Mucosa of stomach (tissue), 1 donor: ENCODE data around the gene SIK2.

Experiments
- H3K27me3 ChIP-seq: one replicate; pipeline ENCODE4 v1.7.0; 2013; ENCODE audit warnings: mild to moderate bottlenecking, low read length; ENCODE audit not compliant: control insufficient read depth, insufficient read depth
- H3K36me3 ChIP-seq: one replicate; pipeline ENCODE4 v1.7.0; 2013; ENCODE audit warnings: low read length; ENCODE audit not compliant: control insufficient read depth, insufficient read depth
- H3K4me1 ChIP-seq: one replicate; pipeline ENCODE4 v1.7.0; 2013; ENCODE audit warnings: mild to moderate bottlenecking, low read length; ENCODE audit not compliant: control insufficient read depth, insufficient read depth
- H3K4me3 ChIP-seq: one replicate; pipeline ENCODE4 v1.7.0; 2013; ENCODE audit warnings: low read length
- H3K9ac ChIP-seq: one replicate; pipeline ENCODE4 v1.7.0; 2013; ENCODE audit warnings: mild to moderate bottlenecking, low read length, moderate library complexity
- H3K9me3 ChIP-seq: one replicate; pipeline ENCODE4 v1.7.0; 2013; ENCODE audit warnings: mild to moderate bottlenecking, low read length, moderate library complexity; ENCODE audit not compliant: control insufficient read depth
- donor health status: Pancreatic carcinoma.

SIK2 gene

DNA sequence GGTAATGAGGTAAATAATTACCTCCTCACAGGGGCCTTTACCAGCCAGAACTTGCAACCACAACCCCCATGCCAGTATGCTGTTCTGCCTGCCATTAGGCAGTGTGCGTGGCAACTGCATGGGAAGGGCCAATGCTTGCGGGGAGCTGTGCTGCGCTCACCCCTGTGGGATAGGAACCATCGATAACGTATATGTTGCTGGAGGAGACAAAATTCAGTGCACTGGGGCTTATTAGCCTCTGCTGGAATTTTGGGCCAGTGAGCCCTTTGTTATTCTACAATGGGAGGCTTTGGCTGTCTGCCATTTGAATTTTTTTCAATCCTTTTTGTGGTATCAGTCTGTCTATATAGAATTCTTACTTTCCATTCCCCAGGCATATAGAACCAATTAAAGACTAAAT is 116.6 kb downstream of the SIK2 start:
- Histone ChIP-seq H3K9ac (no peak overlapping the region), H3K36me3 (peaks cover 19% of the 10 kb centered on the region), H3K4me3 (no peak overlapping the region), H3K4me1 (peaks cover 21% of the 10 kb centered on the region), H3K9me3 (no peaks in the 10 kb centered on the region), H3K27me3 (no peaks in the 10 kb centered on the region)

DNA sequence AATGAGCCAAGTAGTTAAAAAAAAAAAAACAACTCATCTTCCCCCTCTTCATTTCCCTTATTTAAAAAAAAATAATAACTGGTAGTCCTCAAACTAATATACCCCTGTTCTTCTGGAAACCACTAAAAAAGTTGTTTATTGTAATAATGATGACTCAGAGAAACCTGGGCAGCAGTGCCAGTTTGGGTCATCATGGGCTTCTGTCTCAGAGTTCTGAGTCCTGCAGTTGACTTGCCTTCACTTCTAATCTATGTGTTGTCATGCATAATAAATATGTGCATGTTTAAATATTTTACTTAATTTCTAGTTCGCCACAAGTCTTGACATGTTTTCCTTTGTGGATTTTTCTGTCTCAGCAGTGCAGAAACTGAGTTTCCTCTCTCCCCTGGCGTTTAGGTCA is 117.1 kb downstream of the SIK2 start:
- Histone ChIP-seq H3K27me3 (no peaks in the 10 kb centered on the region), H3K4me1 (peaks cover 21% of the 10 kb centered on the region), H3K9ac (no peak overlapping the region), H3K4me3 (no peak overlapping the region), H3K36me3 (peaks cover 19% of the 10 kb centered on the region), H3K9me3 (no peaks in the 10 kb centered on the region)

DNA sequence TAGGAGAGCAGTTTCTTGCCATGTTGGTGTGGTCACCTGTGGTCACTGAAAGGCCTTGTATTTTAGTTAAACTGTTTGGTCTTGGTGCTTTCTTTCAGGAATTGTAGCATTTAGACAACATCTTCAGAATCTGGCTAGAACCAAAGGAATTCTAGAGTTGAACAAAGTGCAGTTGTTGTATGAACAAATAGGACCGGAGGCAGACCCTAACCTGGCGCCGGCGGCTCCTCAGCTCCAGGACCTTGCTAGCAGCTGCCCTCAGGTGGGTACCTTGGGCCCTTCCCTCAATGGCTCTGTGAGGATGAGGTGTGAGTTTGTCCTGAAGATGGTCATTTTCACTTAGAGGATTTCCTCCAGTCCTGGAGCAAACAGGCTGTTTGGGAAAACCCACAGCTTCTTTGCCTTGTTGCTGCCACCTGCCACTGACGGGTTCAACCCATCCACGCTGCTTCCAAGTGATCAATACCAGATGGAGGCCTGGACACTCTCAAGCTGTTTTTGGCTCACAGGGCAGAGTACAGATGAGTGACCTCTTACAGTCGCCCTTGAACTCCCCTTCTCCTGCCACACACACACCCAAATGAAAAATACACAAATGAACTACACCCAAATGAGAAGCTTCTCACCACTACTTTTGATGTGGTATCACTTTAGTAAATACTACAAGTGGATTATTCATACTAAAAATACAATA is 118.7 kb downstream of the SIK2 start:
- Histone ChIP-seq H3K9me3 (no peaks in the 10 kb centered on the region), H3K36me3 (peaks cover 19% of the 10 kb centered on the region), H3K9ac (no peak overlapping the region), H3K4me3 (no peak overlapping the region), H3K4me1 (peaks cover 21% of the 10 kb centered on the region), H3K27me3 (no peaks in the 10 kb centered on the region)

DNA sequence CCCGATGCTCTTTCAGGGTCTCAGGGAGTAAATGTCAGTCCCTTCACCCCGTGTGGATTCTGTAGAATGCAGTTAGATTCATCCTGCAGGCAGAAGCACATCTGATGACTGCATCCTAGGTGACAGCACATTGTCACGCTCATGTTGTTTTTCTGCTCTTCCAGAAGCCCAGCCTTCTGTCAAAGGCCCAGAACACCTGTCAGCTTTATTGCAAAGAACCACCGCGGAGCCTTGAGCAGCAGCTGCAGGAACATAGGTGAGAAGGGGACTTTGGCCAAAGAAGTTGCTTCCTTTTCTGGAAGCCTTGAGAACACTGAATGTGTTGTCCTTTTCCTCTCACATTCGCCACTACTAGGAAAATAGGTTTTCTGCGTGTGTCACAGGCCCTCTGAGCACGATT is 120.3 kb downstream of the SIK2 start:
- no peaks in the 10 kb centered on the region for H3K27me3 ChIP-seq
- H3K9me3 ChIP-seq, result no peaks in the 10 kb centered on the region
- H3K4me3 ChIP-seq, result no peak overlapping the region
- no peak overlapping the region for H3K9ac ChIP-seq
- peaks cover 19% of the 10 kb centered on the region for H3K36me3 ChIP-seq
- peaks cover 21% of the 10 kb centered on the region for H3K4me1 ChIP-seq

DNA sequence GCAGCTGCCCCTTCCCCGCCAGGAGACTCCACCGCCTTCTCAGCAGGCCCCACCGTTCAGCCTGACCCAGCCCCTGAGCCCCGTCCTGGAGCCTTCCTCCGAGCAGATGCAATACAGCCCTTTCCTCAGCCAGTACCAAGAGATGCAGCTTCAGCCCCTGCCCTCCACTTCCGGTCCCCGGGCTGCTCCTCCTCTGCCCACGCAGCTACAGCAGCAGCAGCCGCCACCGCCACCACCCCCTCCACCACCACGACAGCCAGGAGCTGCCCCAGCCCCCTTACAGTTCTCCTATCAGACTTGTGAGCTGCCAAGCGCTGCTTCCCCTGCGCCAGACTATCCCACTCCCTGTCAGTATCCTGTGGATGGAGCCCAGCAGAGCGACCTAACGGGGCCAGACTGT is 121.3 kb downstream of the SIK2 start:
- Histone ChIP-seq H3K4me3 (no peak overlapping the region), H3K36me3 (peaks cover 19% of the 10 kb centered on the region), H3K9me3 (no peaks in the 10 kb centered on the region), H3K27me3 (no peaks in the 10 kb centered on the region), H3K4me1 (peaks cover 20% of the 10 kb centered on the region), H3K9ac (no peak overlapping the region)

DNA sequence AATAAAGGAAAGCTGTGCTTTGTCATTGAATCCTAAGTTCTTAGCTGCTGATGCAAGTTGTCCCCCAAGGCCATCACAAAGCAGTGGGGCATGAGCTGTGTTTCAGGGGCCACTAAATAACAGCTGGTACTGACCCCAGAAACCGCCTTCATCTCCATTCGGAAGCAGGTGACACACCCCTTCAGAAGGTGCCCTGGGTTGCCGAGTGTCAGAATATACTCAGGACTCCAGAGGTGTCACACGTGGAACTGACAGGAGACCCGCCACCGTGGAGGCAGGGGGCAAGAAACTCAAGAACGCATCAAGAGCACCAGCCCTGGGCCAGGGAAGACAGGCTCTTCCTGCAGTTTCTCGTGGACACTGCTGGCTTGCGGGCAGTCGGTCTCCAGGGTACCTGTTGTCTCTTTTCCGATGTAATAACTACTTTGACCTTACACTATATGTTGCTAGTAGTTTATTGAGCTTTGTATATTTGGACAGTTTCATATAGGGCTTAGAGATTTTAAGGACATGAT is 122.4 kb downstream of the SIK2 start:
- Histone ChIP-seq H3K27me3 (no peaks in the 10 kb centered on the region), H3K9me3 (no peaks in the 10 kb centered on the region), H3K36me3 (peaks cover 19% of the 10 kb centered on the region), H3K9ac (no peak overlapping the region), H3K4me3 (no peak overlapping the region), H3K4me1 (peaks cover 12% of the 10 kb centered on the region)

DNA sequence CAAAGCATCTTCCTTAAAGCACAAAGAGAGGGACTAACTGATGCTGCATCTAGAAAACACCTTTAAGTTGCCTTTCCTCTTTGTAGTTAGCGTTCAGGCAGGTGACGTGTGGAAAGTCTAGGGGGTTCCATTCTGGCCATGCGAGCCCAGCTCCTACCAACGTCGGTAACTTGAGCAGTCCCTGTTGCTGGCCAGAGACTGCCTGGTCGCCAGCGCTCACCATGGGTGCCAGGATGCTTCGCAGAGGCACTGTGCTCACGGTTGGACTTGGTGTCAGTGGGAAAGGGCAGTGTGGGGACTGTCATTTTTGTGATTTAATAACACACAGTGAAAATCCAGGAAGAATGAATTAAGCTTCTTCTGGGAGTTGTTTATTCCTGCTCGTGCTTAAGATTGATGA is 123.4 kb downstream of the SIK2 start:
- Histone ChIP-seq H3K9me3 (no peaks in the 10 kb centered on the region), H3K36me3 (peaks cover 11% of the 10 kb centered on the region)

DNA sequence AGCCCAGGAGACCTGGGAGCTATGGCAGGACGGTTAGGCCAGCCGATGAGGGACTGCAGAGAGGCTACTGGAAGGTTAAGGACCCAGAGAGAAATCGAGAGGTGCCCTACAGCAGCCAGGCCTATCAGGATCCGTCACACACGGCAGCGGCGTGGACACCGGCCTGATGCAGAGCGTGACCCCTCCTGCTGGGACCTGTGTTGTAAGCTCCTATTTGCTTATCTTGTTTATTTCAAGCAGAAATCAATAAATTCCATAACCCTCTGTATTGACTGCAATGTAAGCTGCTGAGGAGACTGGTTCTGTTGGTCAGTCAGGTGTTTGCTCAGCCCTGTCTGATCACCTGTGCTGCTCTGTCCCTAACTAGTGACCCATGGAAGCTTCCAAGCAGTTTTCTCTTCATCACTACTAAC is 124.1 kb downstream of the SIK2 start:
- no peaks in the 10 kb centered on the region for H3K27me3 ChIP-seq
- peaks cover 12% of the 10 kb centered on the region for H3K4me1 ChIP-seq
- H3K36me3 ChIP-seq, result peaks cover 5% of the 10 kb centered on the region
- no peak overlapping the region for H3K9ac ChIP-seq
- H3K4me3 ChIP-seq, result no peak overlapping the region
- no peaks in the 10 kb centered on the region for H3K9me3 ChIP-seq

More for the DNA sequence above, 123.4 kb downstream of the SIK2 start:
- H3K27me3 ChIP-seq, result no peaks in the 10 kb centered on the region
- peaks cover 12% of the 10 kb centered on the region for H3K4me1 ChIP-seq
- H3K9ac ChIP-seq, result no peak overlapping the region
- no peak overlapping the region for H3K4me3 ChIP-seq

DNA sequence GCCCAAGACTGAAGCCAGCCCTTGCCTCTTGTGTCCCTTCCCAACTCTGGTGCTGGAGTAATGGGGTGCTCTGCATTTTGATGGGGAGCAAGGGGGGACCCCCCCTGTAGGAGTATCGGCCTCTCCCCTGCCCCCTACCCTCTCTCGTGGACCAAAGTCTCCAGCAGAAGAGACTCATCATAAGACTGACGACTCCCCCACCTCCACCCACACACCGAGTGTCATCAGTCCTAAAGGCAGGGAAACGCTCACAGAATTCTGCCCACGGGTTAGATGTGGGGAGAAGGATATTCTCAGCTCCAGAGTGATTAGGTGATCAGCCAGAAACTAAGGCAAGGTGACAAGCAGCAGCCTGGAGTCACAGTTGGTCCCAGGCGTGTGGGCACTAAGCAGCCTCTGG is 125.2 kb downstream of the SIK2 start:
- Histone ChIP-seq H3K4me1 (peaks cover 15% of the 10 kb centered on the region), H3K36me3 (peaks cover 2% of the 10 kb centered on the region), H3K27me3 (no peaks in the 10 kb centered on the region), H3K4me3 (no peak overlapping the region), H3K9me3 (no peaks in the 10 kb centered on the region), H3K9ac (no peak overlapping the region)

DNA sequence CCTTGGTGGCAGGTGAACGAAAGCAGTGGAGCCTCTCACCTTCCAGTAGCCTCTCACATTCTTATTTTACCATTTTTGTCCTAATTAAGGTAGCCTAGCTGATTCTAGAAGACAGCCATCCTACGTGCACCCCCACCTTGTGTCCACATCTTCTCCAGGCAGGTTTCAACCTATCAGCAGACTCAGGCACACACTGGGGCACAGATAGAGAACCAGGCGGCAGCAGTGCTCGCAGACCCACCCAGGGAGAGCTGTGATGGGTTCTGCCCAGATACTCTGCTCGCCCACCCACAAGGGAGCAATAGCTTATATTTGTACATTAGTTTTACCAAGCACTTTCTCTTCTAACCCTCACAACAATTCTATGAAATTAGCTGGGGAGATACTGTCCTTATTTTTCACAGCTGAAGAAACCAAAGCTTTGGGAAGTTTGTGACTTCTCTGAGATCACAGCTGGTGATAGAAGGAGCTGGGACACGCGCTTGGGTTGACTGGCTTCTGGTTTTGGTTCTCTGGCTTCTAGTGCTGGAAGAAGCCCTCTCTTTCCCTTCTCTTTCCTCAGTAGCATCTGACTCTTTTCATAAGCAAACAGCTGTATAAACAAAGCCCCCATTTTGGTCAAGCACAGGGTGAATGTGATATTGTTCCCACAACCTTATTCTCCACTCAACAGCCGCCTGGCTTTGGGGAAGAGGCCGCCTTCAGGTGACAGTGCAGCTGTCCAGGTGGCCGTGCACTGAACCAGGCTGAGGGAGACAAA is 127.0 kb downstream of the SIK2 start:
- no peaks in the 10 kb centered on the region for H3K36me3 ChIP-seq
- H3K27me3 ChIP-seq, result no peaks in the 10 kb centered on the region
- H3K9ac ChIP-seq, result no peak overlapping the region
- no peak overlapping the region for H3K4me3 ChIP-seq
- H3K9me3 ChIP-seq, result no peaks in the 10 kb centered on the region
- H3K4me1 ChIP-seq, result peaks cover 23% of the 10 kb centered on the region

DNA sequence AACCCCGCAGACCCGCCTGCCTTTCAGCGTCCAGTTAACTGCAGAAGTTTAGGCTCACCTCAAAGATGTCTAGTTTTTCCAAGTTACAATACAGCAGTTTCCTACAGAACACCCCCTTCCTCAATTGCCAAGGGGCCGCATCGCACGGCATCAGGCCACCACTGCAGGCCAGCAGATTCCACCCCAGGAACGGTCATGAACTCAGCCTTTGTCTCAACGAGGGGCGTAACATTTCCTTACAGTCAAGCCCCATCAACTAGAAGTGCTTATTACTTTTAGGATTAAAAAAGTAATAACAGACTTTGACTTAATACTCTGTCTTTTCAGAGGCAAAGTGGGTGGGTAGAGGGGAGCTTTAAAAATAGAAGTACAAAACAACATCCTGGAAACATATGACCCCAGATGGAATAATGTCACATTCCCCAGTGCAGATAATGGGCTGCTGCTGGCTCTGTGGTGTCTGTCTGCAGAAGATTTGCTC is 127.6 kb downstream of the SIK2 start:
- H3K4me3 ChIP-seq, result no peak overlapping the region
- no peaks in the 10 kb centered on the region for H3K9me3 ChIP-seq
- H3K36me3 ChIP-seq, result no peaks in the 10 kb centered on the region
- no peak overlapping the region for H3K9ac ChIP-seq
- peaks cover 29% of the 10 kb centered on the region for H3K4me1 ChIP-seq
- H3K27me3 ChIP-seq, result no peaks in the 10 kb centered on the region

DNA sequence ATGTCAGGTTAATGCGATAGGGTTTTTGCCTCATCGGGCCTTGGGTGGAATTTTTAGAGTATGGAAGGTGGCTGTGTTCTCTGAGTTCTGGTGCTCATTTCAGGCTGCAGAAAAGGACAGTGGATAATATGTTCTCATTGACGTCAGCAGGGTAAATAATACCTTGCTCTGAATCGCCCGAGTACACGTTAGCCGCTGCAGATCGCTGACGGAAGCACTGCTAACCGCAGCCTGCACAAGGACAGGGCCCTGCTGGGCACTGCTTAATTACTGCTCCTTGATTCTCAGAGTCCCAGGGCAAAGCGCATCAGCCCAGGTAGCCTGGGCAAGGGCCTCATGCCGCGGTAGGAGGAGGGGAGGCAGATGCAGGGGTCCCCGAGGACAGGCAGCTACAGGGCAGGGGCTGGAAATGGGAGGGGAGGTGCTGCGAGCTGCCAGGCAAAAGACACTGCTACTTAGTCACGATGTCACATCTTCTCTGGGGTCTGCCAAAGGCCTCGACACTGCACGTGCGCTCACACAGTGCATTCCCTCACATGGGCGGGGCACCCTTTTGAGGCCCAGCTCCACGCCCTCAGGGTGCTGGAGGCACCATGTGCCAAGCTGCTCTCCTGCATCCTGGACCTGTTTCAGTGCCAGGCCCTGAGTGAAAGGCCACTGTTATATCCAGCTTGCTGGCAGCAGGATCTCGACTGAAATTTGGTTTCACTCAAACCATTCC is 128.8 kb downstream of the SIK2 start:
- Histone ChIP-seq H3K4me1 (peaks cover 35% of the 10 kb centered on the region), H3K36me3 (no peaks in the 10 kb centered on the region), H3K4me3 (no peak overlapping the region), H3K27me3 (no peaks in the 10 kb centered on the region), H3K9me3 (no peaks in the 10 kb centered on the region), H3K9ac (peak overlapping the region; percentile 26)
